Islet of Langerhans (tissue), 1 donor: ENCODE measurements around the gene PLAC1.

Experiments used
- FAIRE-seq: peaks from one replicate; lab custom pipeline; 2011; peaks lifted over from hg19 to GRCh38; lab: Jason Lieb, UNC

The PLAC1 gene

DNA sequence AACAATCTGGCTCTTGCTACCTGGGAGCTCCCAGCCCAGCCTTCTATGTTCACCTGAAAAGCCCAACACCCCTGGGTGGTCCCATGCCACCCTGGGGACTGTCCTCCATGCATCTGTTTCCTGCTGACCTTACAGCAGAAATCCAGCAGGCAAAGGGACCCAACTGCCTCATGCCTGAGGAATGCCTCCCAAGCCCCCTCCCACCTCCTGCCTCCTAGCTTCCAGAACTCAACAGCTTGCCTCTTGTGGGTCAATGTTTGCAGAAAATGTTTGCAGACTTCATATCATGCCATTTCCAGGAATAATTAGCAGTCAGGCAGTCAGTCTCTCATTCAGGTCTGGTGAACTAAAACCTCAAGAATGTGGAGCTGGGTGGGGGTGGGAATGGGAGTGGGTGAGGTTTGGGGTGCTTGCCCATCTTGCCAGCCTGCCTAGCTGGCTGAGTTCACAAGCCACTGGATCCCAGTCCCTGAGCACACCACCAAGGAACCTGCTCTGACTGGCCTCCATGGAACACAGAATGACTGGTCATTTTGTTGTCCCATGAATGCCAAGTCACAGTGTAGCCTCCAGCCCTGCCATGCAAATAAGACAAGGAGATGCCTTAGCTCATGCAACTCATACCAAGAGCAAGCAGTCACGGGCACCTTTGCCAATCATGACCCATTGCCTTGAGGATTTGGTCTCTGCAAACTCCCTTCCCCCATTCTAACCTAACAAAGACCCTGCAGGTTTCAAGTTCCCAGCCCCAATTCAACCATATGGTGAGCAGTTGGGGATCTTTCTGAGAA lies 12.1 kb upstream of the PLAC1 start:
- no peak for FAIRE-seq

DNA sequence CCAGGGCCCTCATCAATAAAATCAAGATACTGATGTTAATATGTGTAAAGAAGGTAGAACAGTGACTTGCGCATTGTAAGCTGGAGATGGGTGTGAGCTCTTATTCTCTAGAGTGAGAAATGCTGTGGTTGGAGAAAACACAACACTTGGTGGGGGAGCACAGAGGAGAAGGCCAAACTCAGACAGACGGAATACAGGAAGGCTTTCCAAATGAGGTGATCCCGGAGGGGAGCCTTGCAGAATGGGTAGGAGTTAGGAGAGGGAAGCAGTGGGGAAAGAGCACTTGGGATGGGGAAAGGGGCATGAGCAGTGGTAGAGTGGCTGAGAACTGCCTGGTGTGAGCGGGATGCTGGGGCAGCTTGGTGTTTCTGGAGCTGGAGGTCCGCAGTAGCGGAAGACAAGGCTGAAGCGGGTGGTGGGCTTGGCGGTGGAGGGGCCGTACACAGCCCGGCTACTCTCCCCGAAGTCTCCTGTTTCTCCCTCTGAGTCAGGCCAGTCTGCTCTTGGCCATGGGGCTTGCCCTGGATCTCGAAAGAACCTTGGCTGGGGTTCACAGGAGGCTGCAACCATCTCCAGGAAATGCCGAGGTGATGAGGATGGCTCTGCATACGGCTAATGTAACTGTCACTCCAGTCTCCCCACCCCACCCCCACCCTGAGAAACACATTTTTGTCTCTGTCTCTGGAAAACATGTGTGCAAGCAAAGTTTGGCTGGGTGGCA lies 11.3 kb upstream of the PLAC1 start:
- no peak for FAIRE-seq

DNA sequence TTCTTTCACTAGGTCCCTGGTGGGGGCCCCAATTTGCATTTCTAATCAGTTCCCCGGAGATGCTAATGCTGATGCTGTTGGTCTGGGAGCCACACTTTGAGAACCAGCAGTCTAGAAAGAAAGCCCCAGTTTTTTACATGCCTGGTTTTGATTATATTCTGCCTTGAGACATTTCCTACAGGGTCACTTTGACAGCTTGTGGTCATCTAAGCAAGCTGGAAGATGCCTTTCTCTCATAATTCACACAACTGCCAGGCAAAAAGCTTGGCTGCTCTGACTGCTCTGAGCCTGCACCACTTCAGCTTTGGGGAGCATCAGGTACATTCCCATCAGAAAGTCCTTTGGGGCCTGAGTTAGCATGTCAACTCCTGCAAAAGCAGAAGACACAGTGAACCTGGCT lies 5.9 kb upstream of the PLAC1 start:
- no peak for FAIRE-seq

DNA sequence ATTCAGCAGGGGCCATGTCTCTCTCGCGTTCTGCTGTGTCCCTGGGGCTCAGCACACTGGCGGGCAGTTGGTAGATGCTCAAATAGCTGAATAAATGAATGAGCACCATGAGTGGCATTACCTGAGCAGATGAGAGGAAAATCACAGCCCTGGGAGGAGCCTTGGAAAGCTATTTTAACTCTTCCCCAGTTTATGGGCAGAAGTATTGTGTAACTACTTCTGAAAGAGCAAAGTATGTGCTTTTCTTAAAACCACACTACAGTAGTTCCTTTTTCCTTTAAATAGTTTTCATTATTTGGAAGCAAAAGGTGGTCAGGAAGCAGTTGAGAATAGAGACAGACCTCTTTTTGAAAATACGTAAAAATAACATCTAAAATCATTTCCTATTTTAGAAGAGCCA lies 3.0 kb upstream of the PLAC1 start:
- no peak for FAIRE-seq

DNA sequence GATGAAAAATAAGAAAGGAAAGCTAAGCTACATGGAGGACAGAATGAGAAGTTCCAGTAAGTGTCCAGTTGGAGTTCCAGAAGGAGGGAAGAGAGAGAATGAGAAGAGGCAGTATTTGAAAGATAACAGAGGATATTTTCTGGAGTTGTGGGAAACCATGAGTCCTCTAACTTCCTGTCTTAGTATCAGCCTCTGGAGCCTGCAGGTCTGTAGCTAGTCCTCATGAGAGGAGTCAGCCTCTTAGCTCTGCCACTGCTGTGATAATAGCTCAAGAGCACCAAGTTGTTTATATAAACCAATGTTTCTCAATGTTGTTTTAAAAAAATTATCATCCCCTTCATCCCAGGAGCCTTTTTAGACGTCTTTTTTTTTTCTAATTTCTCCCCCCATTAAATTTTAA lies 2.4 kb upstream of the PLAC1 start:
- FAIRE-seq: no peak

DNA sequence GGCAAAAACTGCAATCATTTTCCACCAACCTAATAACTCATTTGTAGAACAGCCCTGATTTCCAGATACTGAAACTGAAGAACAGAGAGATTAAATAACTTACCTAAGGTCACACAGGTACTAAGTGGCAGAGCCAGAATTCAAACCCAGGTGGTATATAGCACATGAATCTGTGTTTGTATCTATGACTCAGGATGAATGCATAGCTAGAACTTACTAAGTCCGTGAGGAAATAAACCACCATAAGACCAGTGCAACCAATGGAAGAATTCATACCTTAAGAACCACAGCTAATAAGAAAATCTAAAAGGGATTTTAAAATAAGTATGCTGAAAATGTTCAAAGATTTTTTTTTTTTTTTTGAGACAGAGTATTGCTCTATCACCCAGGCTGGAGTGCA lies 1.5 kb upstream of the PLAC1 start:
- FAIRE-seq: no peak

DNA sequence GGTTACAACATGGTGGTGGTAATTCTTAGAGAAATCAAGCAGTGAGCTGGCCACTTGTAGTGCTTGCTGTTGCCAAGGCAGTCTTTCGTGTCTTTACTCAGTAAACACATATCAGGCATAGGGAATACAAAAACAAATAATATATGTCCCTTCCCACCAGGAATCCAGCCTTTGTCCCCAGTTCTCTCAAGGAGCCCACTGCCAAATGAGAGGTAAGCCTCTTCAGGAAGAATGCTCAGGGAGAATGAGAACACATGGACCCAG lies 421 bp upstream of the PLAC1 start:
- no peak for FAIRE-seq

DNA sequence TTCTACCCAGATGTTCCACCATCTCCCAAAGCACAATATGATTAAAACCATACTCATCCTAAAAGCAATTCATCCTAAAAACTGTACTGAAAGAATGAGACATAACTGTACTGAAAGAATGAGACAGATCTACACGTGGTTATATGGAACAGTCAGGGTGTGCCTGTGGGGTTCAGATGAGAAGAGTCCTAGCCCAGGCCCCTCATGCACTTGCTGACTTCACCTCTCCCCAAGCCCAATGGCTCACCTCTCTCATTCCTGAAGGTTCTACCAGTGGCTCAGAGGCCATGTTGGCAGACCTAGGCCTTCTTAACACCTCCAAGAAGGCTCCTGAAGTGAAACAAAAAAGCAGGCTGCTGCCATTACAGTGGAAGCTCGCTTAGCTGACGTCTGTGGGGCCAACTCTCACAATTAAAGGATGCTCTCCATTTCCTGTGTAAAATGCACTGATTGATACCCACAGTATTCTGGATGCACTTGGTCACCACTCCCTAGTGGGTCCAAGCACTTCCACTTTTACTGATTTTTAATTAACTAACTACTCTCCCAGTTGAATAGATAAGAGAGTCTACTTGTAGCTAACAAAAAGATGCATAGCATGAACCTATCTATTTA lies 3.8 kb downstream of the PLAC1 start:
- FAIRE-seq: no peak

DNA sequence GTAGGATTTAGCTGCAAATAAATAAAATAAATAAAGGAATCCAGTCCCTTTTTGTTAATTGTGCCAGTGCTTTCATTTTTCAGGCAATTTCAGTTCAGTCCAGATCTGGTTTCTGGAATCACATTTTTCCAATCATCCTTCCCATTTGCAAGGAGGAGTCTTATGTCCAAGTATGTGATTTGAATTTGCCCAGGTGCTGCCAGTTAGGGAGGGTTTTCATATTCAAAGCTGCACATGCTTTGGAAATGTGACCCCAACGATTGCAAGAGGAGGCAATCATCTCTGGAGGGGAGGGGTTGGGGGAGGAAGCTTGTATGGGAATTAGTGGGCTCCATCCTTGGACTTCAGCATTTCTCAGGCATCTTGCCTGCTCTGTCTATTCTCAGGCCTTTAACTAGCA lies 4.4 kb downstream of the PLAC1 start:
- FAIRE-seq: no peak

DNA sequence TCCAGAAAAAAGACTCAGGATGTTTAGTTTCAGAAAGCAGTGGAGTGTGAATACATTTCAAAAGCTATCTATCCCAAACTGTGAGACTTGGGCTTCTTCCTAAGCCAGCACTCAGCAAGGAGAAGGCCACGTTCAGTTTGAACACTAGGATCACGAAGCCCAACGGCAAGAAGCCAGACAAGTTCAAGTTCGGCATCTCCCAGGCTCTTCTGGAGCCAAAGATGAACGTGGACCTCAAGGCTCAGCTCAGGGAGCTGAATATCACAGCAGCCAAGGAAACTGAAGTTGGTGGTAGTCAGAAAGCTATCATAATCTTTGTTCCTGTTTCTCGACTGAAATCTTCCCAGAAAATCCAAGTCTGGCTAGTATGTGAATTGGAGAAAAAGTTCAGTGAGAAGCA lies 7.6 kb downstream of the PLAC1 start:
- no peak for FAIRE-seq

DNA sequence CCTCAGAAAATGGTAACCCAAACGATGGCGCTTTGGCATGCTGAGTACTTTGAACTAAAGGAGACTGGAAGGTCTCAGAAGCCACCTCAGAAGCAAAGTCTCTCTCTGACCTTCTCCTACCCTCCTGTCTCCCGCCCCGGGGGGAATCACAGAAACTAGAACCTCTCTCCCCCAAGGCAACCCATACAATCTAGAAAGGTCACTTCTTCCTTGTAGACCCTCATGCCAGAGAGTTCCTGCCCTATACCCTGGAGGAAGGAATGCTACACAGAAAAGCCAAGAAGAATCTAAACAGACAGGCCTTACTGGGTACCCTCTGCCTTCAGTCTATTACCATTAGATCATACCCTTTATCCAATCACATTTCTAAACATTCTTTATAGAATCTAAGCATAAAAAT lies 8.5 kb downstream of the PLAC1 start:
- FAIRE-seq: no peak

DNA sequence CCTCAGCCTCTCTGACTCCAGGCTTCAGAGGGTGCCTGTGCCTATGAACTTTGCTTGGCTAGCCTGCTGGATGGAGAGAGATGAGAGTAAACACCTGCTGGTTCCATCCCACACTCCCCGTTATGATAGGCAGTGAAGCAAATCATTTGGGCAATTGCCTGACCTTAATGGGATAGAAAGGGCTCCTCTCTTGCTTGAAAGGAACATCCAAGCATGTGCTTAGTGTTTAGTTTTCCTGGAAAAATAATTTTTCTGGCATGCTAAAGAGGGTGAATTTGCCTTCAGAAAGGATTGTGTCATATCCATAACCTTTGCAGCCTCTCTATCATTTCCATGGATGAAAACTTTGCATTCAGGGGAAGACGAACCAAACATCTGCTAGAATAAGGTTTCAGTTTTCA lies 10.8 kb downstream of the PLAC1 start:
- FAIRE-seq: no peak

DNA sequence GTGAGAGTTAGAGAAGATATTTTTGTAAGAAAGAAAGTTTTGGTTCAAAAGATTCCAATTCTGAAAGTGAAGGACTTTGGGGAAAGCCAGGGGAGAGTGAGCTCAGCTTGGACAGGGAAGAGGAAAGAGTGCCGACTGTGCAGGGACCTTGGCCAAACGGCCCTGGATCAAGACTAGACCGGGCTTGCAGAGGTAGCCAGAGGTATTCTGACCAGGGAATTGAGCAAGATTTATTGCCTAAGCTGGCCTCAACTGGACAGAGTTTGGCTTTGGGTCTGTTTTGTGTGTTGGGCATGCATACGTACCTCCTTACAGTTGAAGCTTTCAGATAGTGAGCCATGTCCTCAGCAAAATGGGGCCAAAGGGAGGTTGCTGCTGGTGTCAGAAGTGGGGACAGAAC lies 11.6 kb downstream of the PLAC1 start:
- FAIRE-seq: no peak

DNA sequence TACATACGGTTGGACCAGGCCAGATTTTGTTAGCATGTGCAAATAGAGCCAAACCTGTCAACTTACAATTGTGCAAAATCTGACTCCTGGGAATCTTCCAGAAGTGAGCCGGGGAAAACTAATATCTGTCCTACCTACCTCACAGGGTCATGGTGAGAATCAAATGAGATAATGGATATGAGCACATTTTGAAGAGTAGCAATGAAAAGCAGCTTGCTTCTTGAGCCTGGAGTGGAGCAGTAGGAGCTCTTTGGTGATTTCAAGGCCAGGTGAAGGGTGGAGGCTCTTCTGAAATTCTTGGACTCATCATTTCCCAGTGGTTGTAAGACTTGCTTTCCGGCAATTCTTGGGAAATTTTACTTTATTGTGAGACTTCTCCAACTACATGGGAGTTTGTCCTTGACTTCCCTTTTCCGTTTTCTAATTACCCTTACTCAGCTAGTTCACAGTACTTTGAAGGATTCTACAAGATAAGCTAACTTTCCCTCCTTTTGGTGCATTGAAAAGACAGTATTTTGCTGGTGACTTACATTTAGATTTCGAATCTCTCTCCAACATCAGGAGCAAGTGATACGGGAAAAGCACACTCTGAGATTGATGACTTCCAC lies 12.2 kb downstream of the PLAC1 start:
- no peak for FAIRE-seq

DNA sequence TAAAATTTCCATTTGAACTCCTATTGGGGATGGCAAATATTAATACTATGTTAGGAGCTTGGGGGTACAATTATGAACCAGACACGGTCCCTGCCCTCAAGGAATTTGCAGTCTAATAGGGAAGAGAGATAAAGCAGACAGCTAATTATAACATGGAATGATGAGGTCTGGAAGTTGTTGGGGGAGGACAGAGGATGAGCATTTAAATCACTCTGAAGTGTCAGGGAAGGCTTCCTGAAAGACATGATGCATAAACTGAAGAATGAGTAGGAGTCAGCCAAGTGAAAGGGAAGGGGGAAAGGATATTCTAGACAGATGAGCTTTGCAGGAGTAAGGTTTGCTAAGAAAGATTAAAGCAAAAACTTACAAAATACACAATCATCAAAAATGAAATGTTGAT lies 15.9 kb downstream of the PLAC1 start:
- FAIRE-seq: no peak

DNA sequence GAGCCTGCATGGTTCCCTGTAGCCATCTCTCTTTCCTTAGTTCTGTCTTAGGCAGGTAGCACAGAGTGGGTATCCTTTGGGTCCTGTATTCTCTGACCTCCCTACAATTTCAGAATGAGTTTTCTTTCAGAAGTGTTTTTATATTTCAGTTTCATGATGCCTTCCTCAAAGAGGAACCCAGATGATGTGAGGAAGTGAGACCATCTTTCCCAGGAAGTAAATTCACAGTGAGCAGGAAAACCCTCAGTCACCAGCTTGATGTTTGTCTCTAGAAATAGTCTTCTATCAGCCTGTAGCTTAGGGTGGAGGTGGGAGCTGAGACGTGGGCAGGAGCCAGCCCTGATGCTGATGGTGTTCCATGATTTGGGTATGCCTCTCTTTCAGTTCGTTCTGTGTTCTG lies 16.9 kb downstream of the PLAC1 start:
- no peak for FAIRE-seq

DNA sequence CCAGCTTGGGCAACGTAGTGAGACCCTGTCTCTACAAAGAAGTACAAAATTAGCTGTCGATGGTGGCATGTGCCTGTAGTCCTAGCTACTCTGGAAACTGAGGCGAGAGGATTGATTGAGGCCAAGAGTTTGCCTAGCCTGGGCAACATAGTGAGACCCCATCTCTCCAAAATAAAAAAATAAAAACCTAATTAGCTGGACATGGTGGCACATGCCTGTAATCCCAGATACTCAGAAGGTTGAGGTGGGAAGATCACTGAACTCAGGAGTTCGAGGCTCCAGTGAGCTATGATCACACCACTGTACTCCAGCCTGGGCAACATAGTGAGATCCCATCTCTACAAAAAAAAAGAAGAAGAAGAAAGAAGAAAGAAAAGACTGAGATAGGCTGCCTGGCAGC lies 17.4 kb downstream of the PLAC1 start:
- no peak for FAIRE-seq

DNA sequence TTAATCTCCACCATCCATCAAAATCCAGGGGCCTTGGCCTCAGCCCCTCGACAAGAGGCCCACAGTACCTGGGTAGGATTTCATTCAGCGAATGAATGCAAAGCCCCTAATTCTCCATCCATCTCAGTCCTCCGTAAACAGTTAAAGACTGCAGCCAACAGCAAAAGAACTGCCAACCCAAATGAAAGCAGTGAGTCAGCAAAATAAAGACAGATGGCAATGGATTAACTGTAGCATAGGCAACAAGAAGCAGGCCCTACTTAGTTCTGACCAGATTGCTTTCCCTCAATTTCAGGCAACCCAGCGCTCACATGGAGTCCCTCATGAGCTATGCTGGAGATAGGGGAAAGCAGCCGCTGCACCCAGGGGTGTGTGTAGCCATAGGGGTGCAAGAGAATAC lies 21.4 kb downstream of the PLAC1 start:
- FAIRE-seq: no peak

DNA sequence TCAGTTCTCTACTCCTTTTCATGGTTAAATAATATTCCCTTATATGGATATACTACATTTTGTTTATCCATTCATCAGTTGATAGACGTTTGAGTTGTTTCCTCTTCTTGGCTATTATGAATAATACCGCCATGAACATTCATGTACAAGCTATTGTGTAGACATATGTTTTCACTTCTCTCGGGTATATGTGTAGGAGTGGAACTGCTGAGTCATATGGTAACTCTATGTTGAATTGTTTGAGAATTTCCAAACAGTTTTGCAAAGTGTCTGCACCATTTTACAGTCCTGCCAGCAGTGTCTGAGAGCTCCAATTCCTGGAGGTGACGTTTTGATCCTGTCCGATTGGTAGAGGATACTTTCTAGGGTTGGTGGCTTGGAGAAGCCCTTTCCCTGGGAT lies 23.6 kb downstream of the PLAC1 start:
- FAIRE-seq: no peak

DNA sequence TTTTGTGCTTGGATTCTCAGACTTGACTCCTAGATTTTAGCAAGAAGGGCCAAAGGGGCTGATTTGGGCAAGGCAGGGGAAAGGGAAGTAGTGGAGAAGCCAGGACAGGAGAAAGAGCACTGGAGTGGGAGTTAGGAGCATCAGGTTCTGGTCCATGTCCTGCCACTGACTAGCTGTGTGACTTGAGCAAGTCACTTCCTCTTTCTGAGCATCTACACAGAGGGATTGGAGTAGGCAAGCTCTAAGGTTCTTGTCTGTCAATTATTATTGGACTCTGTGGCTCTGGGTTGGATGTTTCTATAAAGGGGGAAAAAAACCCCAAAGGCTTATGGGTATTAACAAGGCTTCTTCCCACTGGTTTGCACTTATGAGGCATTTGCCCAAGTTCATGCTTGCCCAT lies 24.4 kb downstream of the PLAC1 start:
- no peak for FAIRE-seq

DNA sequence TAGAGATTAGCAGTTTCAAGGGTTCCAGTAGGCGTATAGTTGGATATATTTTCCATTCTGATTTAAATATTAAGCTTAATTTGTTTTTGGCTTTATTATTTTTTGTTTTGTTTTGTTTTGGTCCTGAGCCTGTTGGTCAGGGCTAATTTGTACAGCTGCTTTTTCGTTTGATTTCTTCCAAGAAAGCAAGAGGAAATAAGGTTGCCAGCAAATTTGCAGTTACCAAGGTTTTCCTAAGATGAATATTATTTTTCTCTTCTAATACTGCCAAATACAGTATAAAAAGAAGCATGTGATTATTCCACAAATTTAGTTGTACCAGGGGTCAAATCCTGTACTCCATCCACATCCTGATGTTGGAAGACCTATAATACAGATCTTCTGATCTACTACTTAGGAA lies 24.9 kb downstream of the PLAC1 start:
- FAIRE-seq: no peak

DNA sequence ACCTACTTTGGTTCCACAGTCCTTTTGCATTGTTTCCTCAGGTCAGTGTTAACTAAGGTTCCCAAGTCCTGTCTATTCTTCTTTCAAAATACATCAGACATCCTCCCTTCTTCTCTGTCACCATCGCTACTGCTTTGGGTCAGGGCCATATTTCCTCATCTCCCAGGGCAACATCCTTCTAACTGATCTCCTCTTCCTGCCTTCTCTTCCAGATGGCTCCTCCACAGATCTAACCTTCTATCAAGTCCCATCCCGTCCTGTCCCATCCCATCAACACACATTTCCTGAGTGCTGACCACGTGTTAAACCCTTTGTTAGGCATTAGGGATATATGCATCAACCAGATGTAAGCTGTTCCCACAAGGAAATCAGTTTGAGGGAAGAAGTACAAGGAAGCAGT lies 25.9 kb downstream of the PLAC1 start:
- FAIRE-seq: no peak
